ENCODE results near the gene BZW2.
A peak's percentile ranks its signal among the peaks of the same experiment; 100 is the strongest.

The BZW2 gene

DNA sequence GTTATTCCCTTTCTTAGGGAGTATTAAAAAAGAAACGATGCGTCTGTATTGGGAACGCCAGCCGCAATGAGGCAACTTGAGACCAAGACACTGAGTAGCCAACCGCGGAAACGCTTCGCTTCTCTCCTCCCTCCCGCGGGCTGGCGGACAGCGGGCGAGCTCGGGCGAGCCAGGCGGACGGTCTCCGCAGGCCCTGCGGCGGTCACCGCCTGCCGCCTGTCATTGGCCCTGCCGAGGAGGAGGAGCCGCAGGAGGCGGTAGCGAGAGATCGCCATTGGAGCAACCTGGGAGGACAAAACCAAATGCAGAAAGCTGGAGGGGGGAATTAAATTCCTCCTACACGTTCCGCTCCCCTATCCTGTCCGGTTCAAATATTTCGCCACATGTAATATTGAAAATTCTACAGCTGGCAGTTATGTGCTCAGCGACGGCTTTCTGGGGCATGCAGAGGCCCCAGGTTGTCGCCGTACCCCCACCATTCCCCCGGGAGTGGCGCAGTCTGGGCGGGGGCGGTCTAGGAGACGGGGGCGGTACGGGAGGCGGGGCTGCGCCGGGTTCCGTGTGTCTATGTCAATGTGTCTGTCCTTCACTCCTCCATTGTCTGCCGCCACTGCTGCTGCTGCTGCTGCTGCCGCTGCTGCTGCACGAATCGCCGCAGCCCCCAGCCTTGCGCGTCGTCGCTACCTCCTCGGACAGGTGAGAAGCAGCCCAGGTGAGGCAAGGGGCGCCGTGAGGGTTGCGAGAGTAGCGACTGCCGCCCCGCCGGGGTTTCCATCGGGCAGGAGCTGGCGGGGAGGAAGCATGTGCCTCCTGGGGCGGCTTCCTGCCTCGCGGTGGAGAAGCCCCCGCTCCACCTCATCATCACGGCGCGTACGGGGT lies at the start of gene BZW2, which contains the start of gene ANKMY2:
TSS of gene BZW2 (plus strand) at position 589 of the 879 bp plus-strand sequence. CDS start 19,263 bp downstream, outside the sequence.
TSS of gene ANKMY2 (minus strand) at position 162 of the 879 bp plus-strand sequence. CDS start 181 bp downstream, outside the sequence.
- Histone ChIP-seq H3K36me3 (ENCODE audit: low read depth) (peaks cover 3% of the 10 kb centered on the region), H3K27me3 (ENCODE audit: insufficient read depth, poor library complexity, severe bottlenecking) (no peaks in the 10 kb centered on the region), H3K4me1 (ENCODE audit: insufficient read depth, poor library complexity, severe bottlenecking) (peaks cover 38% of the 10 kb centered on the region), H3K9me3 (ENCODE audit: severe bottlenecking) (no peaks in the 10 kb centered on the region), H3K27ac (ENCODE audit: poor library complexity, severe bottlenecking) (peak within 1 kb of the TSS; percentile 66), H3K4me3 (ENCODE audit: severe bottlenecking) (peak within 1 kb of the TSS; percentile 84)
- DNase-seq (ENCODE audit: low spot score): peak; percentile 97
- ATAC-seq (ENCODE audit: low read depth): peak; percentile 80
- TF ChIP-seq, protein P1, sequence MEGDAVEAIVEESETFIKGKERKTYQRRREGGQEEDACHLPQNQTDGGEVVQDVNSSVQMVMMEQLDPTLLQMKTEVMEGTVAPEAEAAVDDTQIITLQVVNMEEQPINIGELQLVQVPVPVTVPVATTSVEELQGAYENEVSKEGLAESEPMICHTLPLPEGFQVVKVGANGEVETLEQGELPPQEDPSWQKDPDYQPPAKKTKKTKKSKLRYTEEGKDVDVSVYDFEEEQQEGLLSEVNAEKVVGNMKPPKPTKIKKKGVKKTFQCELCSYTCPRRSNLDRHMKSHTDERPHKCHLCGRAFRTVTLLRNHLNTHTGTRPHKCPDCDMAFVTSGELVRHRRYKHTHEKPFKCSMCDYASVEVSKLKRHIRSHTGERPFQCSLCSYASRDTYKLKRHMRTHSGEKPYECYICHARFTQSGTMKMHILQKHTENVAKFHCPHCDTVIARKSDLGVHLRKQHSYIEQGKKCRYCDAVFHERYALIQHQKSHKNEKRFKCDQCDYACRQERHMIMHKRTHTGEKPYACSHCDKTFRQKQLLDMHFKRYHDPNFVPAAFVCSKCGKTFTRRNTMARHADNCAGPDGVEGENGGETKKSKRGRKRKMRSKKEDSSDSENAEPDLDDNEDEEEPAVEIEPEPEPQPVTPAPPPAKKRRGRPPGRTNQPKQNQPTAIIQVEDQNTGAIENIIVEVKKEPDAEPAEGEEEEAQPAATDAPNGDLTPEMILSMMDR (IDR thresholded peaks at IDR 0.05; ENCODE audit: poor library complexity, severe bottlenecking): no peak

DNA sequence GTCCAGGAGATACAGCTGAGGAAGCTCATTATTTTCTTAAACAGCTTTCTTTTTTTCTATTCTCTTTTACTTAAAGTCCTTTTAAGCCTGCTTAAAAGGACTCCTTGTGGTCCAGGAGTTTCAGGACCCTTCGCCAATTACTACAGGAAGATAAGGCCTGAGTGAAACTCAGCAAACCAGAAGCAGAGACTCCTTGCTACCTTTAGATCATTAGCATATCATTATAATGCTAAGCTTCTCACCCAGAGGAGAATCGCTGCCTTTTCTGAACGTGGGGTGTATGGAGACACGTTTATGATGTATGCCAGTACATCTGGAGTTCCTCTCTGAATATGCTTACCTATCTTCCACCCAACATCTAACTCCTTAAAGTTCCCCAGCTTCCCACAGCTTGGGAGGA lies 48.0 kb upstream of the BZW2 start:
- no peaks in the 10 kb centered on the region for H3K9me3 ChIP-seq (ENCODE audit: severe bottlenecking)
- no peaks in the 10 kb centered on the region for H3K4me1 ChIP-seq (ENCODE audit: insufficient read depth, poor library complexity, severe bottlenecking)
- H3K36me3 ChIP-seq (ENCODE audit: low read depth): peaks cover 16% of the 10 kb centered on the region
- DNase-seq (ENCODE audit: low spot score) (no peak), ATAC-seq (ENCODE audit: low read depth) (no peak)
- TF ChIP-seq, protein P1 (IDR thresholded peaks at IDR 0.05; ENCODE audit: poor library complexity, severe bottlenecking): no peak
- H3K4me3 ChIP-seq (ENCODE audit: severe bottlenecking): no peak overlapping the region
- no peaks in the 10 kb centered on the region for H3K27me3 ChIP-seq (ENCODE audit: insufficient read depth, poor library complexity, severe bottlenecking)
- no peak overlapping the region for H3K27ac ChIP-seq (ENCODE audit: poor library complexity, severe bottlenecking)

DNA sequence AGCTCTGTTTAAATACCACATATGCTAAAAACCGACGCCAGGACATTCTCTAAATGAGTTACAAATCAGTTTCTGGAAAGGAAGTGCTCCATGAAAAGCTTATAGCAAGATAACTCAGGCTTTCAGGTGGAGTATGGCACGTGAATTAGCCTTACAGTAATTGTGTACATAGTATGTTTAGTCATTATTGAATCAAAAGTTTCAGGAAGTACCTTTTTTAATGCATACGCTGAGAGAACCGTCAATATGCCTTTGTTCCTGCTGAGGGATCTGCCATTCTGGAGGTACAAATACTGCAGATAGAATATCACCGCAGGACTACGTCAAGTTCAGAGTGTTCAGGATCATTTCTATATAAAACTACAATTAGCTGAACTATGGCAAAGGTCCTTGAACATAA lies 46.1 kb upstream of the BZW2 start:
- H3K4me1 ChIP-seq (ENCODE audit: insufficient read depth, poor library complexity, severe bottlenecking): no peaks in the 10 kb centered on the region
- no peak overlapping the region for H3K4me3 ChIP-seq (ENCODE audit: severe bottlenecking)
- H3K9me3 ChIP-seq (ENCODE audit: severe bottlenecking): no peaks in the 10 kb centered on the region
- no peak for ATAC-seq (ENCODE audit: low read depth)
- H3K27me3 ChIP-seq (ENCODE audit: insufficient read depth, poor library complexity, severe bottlenecking): no peaks in the 10 kb centered on the region
- DNase-seq (ENCODE audit: low spot score): no peak
- H3K36me3 ChIP-seq (ENCODE audit: low read depth): peaks cover 23% of the 10 kb centered on the region
- TF ChIP-seq, protein P1 (IDR thresholded peaks at IDR 0.05; ENCODE audit: poor library complexity, severe bottlenecking): no peak
- H3K27ac ChIP-seq (ENCODE audit: poor library complexity, severe bottlenecking): no peak overlapping the region

DNA sequence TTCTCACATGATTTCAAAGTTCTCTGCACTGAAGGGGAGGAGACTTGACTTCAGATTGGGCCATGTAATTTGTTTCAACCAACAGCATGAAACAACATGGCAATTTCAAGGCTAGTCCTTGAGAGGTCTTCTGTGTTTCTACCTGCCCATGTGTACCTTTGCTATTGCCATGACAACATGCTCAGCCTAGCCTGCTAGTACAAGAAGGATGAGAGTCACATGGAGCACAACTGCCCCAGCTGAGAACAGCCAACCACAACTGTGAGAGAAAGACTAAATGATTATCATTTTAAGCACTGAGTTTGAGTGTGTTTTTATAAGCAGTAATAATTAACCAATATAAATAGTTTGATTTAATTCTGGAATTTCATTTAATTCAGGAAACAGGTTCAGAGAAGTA lies 42.3 kb upstream of the BZW2 start:
- DNase-seq (ENCODE audit: low spot score) (no peak), ATAC-seq (ENCODE audit: low read depth) (no peak)
- H3K4me1 ChIP-seq (ENCODE audit: insufficient read depth, poor library complexity, severe bottlenecking): no peaks in the 10 kb centered on the region
- no peaks in the 10 kb centered on the region for H3K27me3 ChIP-seq (ENCODE audit: insufficient read depth, poor library complexity, severe bottlenecking)
- H3K36me3 ChIP-seq (ENCODE audit: low read depth): peaks cover 49% of the 10 kb centered on the region
- H3K4me3 ChIP-seq (ENCODE audit: severe bottlenecking): no peak overlapping the region
- H3K27ac ChIP-seq (ENCODE audit: poor library complexity, severe bottlenecking): no peak overlapping the region
- TF ChIP-seq, protein P1 (IDR thresholded peaks at IDR 0.05; ENCODE audit: poor library complexity, severe bottlenecking): no peak
- no peaks in the 10 kb centered on the region for H3K9me3 ChIP-seq (ENCODE audit: severe bottlenecking)

DNA sequence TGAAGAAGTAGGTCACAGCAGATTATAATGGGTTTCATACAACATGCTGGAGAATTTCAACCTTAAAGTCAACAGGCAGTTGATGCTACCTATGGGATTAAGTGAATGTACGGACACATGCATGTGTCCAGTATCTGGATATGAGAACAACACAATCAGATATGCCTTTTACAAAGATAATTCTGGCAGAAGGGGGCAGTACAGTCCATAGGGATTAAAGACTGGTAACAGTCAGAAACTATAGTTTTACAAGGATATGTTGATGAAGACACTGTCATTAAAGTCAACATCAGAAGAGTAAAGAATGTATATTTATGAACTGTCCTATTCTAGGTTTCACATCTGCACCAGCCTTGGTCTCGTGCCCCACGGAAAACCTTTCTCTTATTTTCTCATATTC lies 41.9 kb upstream of the BZW2 start:
- Histone ChIP-seq H3K36me3 (ENCODE audit: low read depth) (peaks cover 49% of the 10 kb centered on the region), H3K9me3 (ENCODE audit: severe bottlenecking) (no peaks in the 10 kb centered on the region), H3K4me1 (ENCODE audit: insufficient read depth, poor library complexity, severe bottlenecking) (no peaks in the 10 kb centered on the region), H3K27me3 (ENCODE audit: insufficient read depth, poor library complexity, severe bottlenecking) (no peaks in the 10 kb centered on the region), H3K27ac (ENCODE audit: poor library complexity, severe bottlenecking) (no peak overlapping the region), H3K4me3 (ENCODE audit: severe bottlenecking) (no peak overlapping the region)
- DNase-seq (ENCODE audit: low spot score) (no peak), ATAC-seq (ENCODE audit: low read depth) (no peak)
- TF ChIP-seq, protein P1 (IDR thresholded peaks at IDR 0.05; ENCODE audit: poor library complexity, severe bottlenecking): peak; percentile 31
